ENCODE measurements around the gene FKBP2.

Gene FKBP2

DNA sequence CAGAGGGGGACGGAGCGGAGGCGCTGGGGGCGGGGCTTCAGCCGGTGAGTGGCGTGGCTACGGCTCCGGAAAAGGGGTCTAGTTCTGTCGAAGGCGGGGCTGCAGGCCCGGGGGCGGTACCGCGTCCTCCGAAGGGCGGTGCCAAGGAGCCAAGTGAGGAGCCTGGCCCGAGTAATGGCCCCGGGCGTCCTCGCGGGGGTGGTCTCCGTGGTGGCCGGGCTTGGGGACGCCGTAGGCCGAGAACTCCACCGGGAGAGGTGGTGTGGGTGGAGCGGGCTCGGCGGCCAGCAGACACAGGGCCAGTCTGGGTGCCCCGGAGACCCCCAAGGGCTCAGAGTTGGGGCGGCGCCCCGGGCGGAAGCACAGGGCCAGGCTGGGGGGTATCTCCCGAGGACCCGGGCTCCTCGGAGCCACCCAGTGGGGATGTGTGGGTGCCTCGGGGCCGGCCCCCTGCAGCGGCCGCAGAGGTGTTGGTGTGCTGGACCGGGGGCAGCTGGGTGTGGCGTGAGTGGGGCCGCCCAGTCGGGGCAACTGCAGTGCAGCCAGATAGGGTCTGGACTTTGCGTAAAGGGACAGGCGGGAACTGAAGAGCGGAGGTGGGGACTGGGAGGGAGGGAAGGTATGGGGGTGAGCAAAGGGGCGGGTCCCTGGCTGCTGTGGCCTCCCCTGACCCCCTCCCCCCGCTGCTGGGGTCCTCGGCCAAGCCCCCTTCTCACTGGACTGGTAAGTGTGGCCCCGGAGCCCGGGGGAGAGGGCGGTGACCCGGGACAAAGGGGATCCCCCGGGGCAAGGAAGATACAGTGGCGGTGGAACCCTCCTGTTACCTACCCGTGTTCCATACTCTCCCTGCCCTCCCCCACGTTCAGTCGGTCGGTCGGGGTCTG is 838 bp downstream of the FKBP2 start (continued):
- TF ChIP-seq, protein P1, sequence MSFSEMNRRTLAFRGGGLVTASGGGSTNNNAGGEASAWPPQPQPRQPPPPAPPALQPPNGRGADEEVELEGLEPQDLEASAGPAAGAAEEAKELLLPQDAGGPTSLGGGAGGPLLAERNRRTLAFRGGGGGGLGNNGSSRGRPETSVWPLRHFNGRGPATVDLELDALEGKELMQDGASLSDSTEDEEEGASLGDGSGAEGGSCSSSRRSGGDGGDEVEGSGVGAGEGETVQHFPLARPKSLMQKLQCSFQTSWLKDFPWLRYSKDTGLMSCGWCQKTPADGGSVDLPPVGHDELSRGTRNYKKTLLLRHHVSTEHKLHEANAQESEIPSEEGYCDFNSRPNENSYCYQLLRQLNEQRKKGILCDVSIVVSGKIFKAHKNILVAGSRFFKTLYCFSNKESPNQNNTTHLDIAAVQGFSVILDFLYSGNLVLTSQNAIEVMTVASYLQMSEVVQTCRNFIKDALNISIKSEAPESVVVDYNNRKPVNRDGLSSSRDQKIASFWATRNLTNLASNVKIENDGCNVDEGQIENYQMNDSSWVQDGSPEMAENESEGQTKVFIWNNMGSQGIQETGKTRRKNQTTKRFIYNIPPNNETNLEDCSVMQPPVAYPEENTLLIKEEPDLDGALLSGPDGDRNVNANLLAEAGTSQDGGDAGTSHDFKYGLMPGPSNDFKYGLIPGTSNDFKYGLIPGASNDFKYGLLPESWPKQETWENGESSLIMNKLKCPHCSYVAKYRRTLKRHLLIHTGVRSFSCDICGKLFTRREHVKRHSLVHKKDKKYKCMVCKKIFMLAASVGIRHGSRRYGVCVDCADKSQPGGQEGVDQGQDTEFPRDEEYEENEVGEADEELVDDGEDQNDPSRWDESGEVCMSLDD (tag by site-specific recombination; IDR thresholded peaks at IDR 0.05): peak; percentile 34; the same call in 1 of the 2 replicates
- no peak for TF ChIP-seq ZNF350 (tag by site-specific recombination; IDR thresholded peaks at IDR 0.05)
- peak; percentile 42; the same call in 1 of the 2 replicates for TF ChIP-seq CTCF (tag by site-specific recombination; IDR thresholded peaks at IDR 0.05)
- peak; percentile 75 for TF ChIP-seq EGR2 (tag by site-specific recombination; IDR thresholded peaks at IDR 0.05; ENCODE audit: low read depth)
- no peak for TF ChIP-seq ZNF211 (tag by site-specific recombination; IDR thresholded peaks at IDR 0.05; ENCODE audit: low read depth)
- TF ChIP-seq ZNF707 (tag by site-specific recombination; IDR thresholded peaks at IDR 0.05): no peak
- no peak for TF ChIP-seq ZNF266 (tag by site-specific recombination; IDR thresholded peaks at IDR 0.05; ENCODE audit: low read depth)
- no peak for TF ChIP-seq ZBTB44 (tag by site-specific recombination; IDR thresholded peaks at IDR 0.05)
- no peak for TF ChIP-seq ZNF280C (tag by site-specific recombination; IDR thresholded peaks at IDR 0.05)
- TF ChIP-seq, protein P2, sequence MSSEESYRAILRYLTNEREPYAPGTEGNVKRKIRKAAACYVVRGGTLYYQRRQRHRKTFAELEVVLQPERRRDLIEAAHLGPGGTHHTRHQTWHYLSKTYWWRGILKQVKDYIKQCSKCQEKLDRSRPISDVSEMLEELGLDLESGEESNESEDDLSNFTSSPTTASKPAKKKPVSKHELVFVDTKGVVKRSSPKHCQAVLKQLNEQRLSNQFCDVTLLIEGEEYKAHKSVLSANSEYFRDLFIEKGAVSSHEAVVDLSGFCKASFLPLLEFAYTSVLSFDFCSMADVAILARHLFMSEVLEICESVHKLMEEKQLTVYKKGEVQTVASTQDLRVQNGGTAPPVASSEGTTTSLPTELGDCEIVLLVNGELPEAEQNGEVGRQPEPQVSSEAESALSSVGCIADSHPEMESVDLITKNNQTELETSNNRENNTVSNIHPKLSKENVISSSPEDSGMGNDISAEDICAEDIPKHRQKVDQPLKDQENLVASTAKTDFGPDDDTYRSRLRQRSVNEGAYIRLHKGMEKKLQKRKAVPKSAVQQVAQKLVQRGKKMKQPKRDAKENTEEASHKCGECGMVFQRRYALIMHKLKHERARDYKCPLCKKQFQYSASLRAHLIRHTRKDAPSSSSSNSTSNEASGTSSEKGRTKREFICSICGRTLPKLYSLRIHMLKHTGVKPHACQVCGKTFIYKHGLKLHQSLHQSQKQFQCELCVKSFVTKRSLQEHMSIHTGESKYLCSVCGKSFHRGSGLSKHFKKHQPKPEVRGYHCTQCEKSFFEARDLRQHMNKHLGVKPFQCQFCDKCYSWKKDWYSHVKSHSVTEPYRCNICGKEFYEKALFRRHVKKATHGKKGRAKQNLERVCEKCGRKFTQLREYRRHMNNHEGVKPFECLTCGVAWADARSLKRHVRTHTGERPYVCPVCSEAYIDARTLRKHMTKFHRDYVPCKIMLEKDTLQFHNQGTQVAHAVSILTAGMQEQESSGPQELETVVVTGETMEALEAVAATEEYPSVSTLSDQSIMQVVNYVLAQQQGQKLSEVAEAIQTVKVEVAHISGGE (tag by site-specific recombination; conservative IDR thresholded peaks at IDR 0.05; ENCODE audit: low read depth): peak; percentile 90
- TF ChIP-seq SP7 (tag by site-specific recombination; IDR thresholded peaks at IDR 0.05): no peak; the same call in 1 of the 2 replicates
- TF ChIP-seq ZSCAN23 (tag by site-specific recombination; IDR thresholded peaks at IDR 0.05): no peak
- TF ChIP-seq PRDM4 (tag by site-specific recombination; IDR thresholded peaks at IDR 0.05): no peak
- TF ChIP-seq WT1 (tag by site-specific recombination; IDR thresholded peaks at IDR 0.05): peak; percentile 25; the same call in 1 of the 2 replicates
- TF ChIP-seq FEZF1 (tag by site-specific recombination; IDR thresholded peaks at IDR 0.05): no peak
- no peak for TF ChIP-seq ZSCAN5A (tag by site-specific recombination; IDR thresholded peaks at IDR 0.05)
- TF ChIP-seq ZNF112 (tag by site-specific recombination; IDR thresholded peaks at IDR 0.05): no peak
